Activated T-cell treated with anti-CD3 and anti-CD28 coated beads, Interleukin-2, amount 50 U/mL, for 4 hours (primary cell): ENCODE data around the gene ECHDC3. TPM values are rescaled to one million over a fixed set of nuclear protein-coding genes. Genes with fewer than 3 reads are reported as not detected.
"Not testable (repeated sequence)": the region's sequence is repeated elsewhere in the genome, so short reads cannot be mapped to it uniquely, and the experiment has no call there.

Experiments
- ATAC-seq, 2 donors: fragments of 200-7000 bp; cut with Tn5 transposase; one replicate each; pipeline ENCODE4 v1.10.0; 2021
- DNase-seq: peaks from one replicate; pipeline ENCODE4 v3.0.0-alpha.2; 2020
- H3K27me3 Mint-ChIP-seq: one replicate; pipeline ENCODE4 v1.8.0; 2021; ENCODE audit warnings: low read depth, mixed read lengths
- H3K36me3 Mint-ChIP-seq: one replicate; pipeline ENCODE4 v1.8.0; 2022; ENCODE audit warnings: mixed read lengths; ENCODE audit not compliant: insufficient read depth
- H3K4me1 Mint-ChIP-seq: one replicate; pipeline ENCODE4 v1.8.0; 2021; ENCODE audit warnings: low read depth, mixed read lengths
- H3K4me3 Mint-ChIP-seq: one replicate; pipeline ENCODE4 v1.8.0; 2021; ENCODE audit warnings: mild to moderate bottlenecking, moderate library complexity, mixed read lengths
- H3K9me3 Mint-ChIP-seq: one replicate; pipeline ENCODE4 v1.8.0; 2021; ENCODE audit warnings: mixed read lengths
- total RNA-seq, 3 donors: library from RNA; stranded (reverse); gene quantifications; one replicate each; pipeline ENCODE4 v1.2.1, GENCODE V29; 2021

ECHDC3 gene
- total RNA-seq, 3 donors from 2014 or later = 1.1 to 2.0 (median 1.8) TPM

GRCh38 chr10:11707624-11708350, 34.4 kb upstream of the ECHDC3 start:
- H3K27me3 Mint-ChIP-seq = peaks cover 22% of the 10 kb centered on the region
- DNase-seq (no peak), ATAC-seq (no peak)
- no peaks in the 10 kb centered on the region for H3K36me3 Mint-ChIP-seq
- no peak overlapping the region for H3K4me3 Mint-ChIP-seq
- no peaks in the 10 kb centered on the region for H3K9me3 Mint-ChIP-seq
- H3K4me1 Mint-ChIP-seq = peaks cover 16% of the 10 kb centered on the region

GRCh38 chr10:11708801-11709200, 33.4 kb upstream of the ECHDC3 start:
- not testable (repeated sequence) for H3K36me3 Mint-ChIP-seq, H3K9me3 Mint-ChIP-seq, H3K4me3 Mint-ChIP-seq, DNase-seq, ATAC-seq
- peaks cover 19% of the 10 kb centered on the region for H3K4me1 Mint-ChIP-seq
- H3K27me3 Mint-ChIP-seq = peaks cover 25% of the 10 kb centered on the region

GRCh38 chr10:11712744-11713143, 29.4 kb upstream of the ECHDC3 start:
- ATAC-seq (no peak), DNase-seq (no peak)
- no peaks in the 10 kb centered on the region for H3K36me3 Mint-ChIP-seq
- no peak overlapping the region for H3K4me3 Mint-ChIP-seq
- peaks cover 19% of the 10 kb centered on the region for H3K4me1 Mint-ChIP-seq
- H3K9me3 Mint-ChIP-seq = peaks cover 7% of the 10 kb centered on the region
- H3K27me3 Mint-ChIP-seq = peaks cover 31% of the 10 kb centered on the region

- no peak overlapping the region for H3K4me3 Mint-ChIP-seq
- H3K36me3 Mint-ChIP-seq = no peaks in the 10 kb centered on the region
- peaks cover 7% of the 10 kb centered on the region for H3K9me3 Mint-ChIP-seq
- H3K27me3 Mint-ChIP-seq = peaks cover 29% of the 10 kb centered on the region
- ATAC-seq (no peak), DNase-seq (no peak)
- H3K4me1 Mint-ChIP-seq = peaks cover 22% of the 10 kb centered on the region
These were observed 28.9 kb upstream of the ECHDC3 start for GRCh38 chr10:11713186-11713743.

- DNase-seq (no peak), ATAC-seq (no peak)
- H3K9me3 Mint-ChIP-seq = peaks cover 7% of the 10 kb centered on the region
- no peaks in the 10 kb centered on the region for H3K36me3 Mint-ChIP-seq
- peaks cover 22% of the 10 kb centered on the region for H3K4me1 Mint-ChIP-seq
- no peak overlapping the region for H3K4me3 Mint-ChIP-seq
- H3K27me3 Mint-ChIP-seq = peaks cover 29% of the 10 kb centered on the region
These were observed 28.2 kb upstream of the ECHDC3 start for GRCh38 chr10:11713963-11714362.

GRCh38 chr10:11714750-11715365, 27.3 kb upstream of the ECHDC3 start:
- Mint-ChIP-seq H3K27me3 (peaks cover 25% of the 10 kb centered on the region), H3K4me3 (no peak overlapping the region), H3K36me3 (no peaks in the 10 kb centered on the region), H3K9me3 (peaks cover 7% of the 10 kb centered on the region), H3K4me1 (peaks cover 22% of the 10 kb centered on the region)
- no peak for DNase-seq
- no peak for ATAC-seq

GRCh38 chr10:11715815-11716494, 26.2 kb upstream of the ECHDC3 start:
- Mint-ChIP-seq H3K4me1 (peaks cover 16% of the 10 kb centered on the region), H3K4me3 (no peak overlapping the region), H3K27me3 (peaks cover 27% of the 10 kb centered on the region), H3K9me3 (peaks cover 7% of the 10 kb centered on the region), H3K36me3 (no peaks in the 10 kb centered on the region)
- ATAC-seq (no peak), DNase-seq (no peak)

GRCh38 chr10:11716686-11717085, 25.5 kb upstream of the ECHDC3 start:
- Mint-ChIP-seq H3K4me3 (no peak overlapping the region), H3K9me3 (peaks cover 7% of the 10 kb centered on the region), H3K27me3 (peaks cover 27% of the 10 kb centered on the region), H3K36me3 (no peaks in the 10 kb centered on the region), H3K4me1 (peaks cover 12% of the 10 kb centered on the region)
- no peak for DNase-seq
- no peak for ATAC-seq

GRCh38 chr10:11719496-11720259, 22.5 kb upstream of the ECHDC3 start:
- ATAC-seq (no peak), DNase-seq (no peak)
- Mint-ChIP-seq H3K36me3 (no peaks in the 10 kb centered on the region), H3K4me1 (peaks cover 6% of the 10 kb centered on the region), H3K27me3 (peaks cover 12% of the 10 kb centered on the region), H3K4me3 (no peak overlapping the region), H3K9me3 (peaks cover 7% of the 10 kb centered on the region)

GRCh38 chr10:11720260-11720741, 21.9 kb upstream of the ECHDC3 start:
- ATAC-seq = no peak
- DNase-seq = no peak
- H3K36me3 Mint-ChIP-seq = no peaks in the 10 kb centered on the region
- peaks cover 7% of the 10 kb centered on the region for H3K9me3 Mint-ChIP-seq
- peaks cover 15% of the 10 kb centered on the region for H3K27me3 Mint-ChIP-seq
- no peak overlapping the region for H3K4me3 Mint-ChIP-seq
- peaks cover 9% of the 10 kb centered on the region for H3K4me1 Mint-ChIP-seq

GRCh38 chr10:11721806-11722205, 20.4 kb upstream of the ECHDC3 start:
- H3K27me3 Mint-ChIP-seq = peaks cover 18% of the 10 kb centered on the region
- peaks cover 10% of the 10 kb centered on the region for H3K4me1 Mint-ChIP-seq
- peaks cover 4% of the 10 kb centered on the region for H3K9me3 Mint-ChIP-seq
- no peak overlapping the region for H3K4me3 Mint-ChIP-seq
- no peaks in the 10 kb centered on the region for H3K36me3 Mint-ChIP-seq
- ATAC-seq (no peak), DNase-seq (no peak)

GRCh38 chr10:11723359-11723758, 18.8 kb upstream of the ECHDC3 start:
- ATAC-seq = no peak
- Mint-ChIP-seq H3K4me1 (peaks cover 7% of the 10 kb centered on the region), H3K4me3 (no peak overlapping the region), H3K36me3 (no peaks in the 10 kb centered on the region), H3K27me3 (peaks cover 16% of the 10 kb centered on the region), H3K9me3 (peaks cover 2% of the 10 kb centered on the region)
- DNase-seq = no peak

- H3K9me3 Mint-ChIP-seq = peaks cover 7% of the 10 kb centered on the region
- ATAC-seq = peak; percentile 60 to 77
- peaks cover 7% of the 10 kb centered on the region for H3K4me1 Mint-ChIP-seq
- no peak for DNase-seq
- peaks cover 13% of the 10 kb centered on the region for H3K27me3 Mint-ChIP-seq
- no peaks in the 10 kb centered on the region for H3K36me3 Mint-ChIP-seq
- H3K4me3 Mint-ChIP-seq = no peak overlapping the region
These were observed 17.0 kb upstream of the ECHDC3 start for GRCh38 chr10:11724938-11725776.
